NCI-H2196 (cell line): ENCODE results near the gene MICOS13.

ENCODE experiments used
- DNase-seq: peaks from one replicate; lab custom pipeline; 2025; ENCODE audit not compliant: unreplicated experiment; lab: John Stamatoyannopoulos, UW

MICOS13 gene

DNA sequence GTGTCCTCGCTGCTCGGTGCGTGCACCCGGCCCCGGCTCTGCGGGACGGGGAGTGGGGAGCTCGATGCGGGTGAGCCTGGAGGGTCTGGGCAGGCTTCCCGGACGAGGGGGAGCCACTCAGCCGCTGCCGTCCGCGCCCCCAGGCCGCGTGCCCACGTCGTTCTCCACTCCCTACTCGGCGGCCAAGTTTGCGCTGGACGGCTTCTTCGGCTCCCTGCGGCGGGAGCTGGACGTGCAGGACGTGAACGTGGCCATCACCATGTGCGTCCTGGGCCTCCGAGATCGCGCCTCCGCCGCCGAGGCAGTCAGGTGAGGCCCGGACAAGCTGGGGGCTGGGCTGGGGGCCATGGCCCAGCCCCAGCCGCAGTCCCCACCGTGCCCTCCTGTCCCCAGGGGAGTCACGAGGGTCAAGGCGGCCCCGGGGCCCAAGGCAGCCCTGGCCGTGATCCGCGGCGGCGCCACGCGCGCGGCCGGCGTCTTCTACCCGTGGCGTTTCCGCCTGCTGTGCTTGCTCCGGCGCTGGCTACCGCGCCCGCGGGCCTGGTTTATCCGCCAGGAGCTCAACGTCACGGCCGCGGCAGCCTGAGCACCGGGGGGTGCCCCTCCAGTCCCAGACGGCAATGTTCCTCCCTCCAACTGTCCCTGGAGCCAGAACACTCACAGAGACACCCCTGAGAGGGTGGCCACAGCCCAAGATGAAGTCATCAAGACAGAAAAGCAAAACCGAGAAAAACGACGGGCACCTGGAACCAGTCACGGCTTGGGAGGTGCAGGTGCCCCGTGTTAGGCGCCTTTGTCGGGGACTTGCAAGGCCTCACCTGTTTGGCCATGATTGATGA is 7.3 kb upstream of the MICOS13 start:
- DNase-seq = no peak

- peak; percentile 96 for DNase-seq
Measured at GRCh38 chr19:5686647-5687359, 6.5 kb upstream of the MICOS13 start.

GRCh38 chr19:5686326-5686646 is 6.0 kb upstream of the MICOS13 start:
- DNase-seq = no peak

DNA sequence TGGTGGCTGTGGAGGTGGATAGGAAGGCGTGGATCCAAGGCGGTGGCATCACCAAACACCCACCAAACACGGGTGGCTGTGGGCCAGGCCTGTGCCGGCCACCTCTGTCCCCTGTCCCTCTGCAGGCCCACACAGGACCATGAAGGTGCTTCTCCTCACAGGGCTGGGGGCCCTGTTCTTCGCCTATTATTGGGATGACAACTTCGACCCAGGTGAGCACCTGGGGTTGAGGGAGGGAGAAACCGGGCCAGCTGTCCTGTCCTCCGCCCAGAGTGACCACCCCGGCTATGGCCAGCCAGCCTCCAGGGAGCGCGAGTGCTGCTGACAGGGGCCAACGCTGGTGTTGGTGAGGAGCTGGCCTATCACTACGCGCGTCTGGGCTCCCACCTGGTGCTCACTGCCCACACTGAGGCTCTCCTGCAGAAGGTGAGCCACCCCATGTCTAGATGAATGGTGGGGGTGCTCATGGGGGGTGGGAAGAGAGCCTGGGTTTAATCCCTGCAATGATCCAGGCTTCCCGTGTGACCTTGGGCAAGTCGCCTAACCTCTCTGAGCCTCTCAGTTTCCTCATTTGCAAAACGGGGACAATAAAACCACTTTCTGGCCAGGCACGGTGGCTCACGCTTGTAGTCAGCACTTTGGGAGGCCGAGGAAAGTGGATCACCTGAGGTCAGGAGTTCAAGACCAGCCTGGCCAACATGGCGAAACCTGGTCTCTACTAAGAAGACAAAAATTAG is 4.5 kb upstream of the MICOS13 start:
- no peak for DNase-seq

- no peak for DNase-seq
Measured at GRCh38 chr19:5683177-5683886, 3.0 kb upstream of the MICOS13 start.

GRCh38 chr19:5682107-5682482 is 1.8 kb upstream of the MICOS13 start:
- DNase-seq = no peak

GRCh38 chr19:5681391-5682106 is 1.2 kb upstream of the MICOS13 start:
- no peak for DNase-seq

- no peak for DNase-seq
Measured at GRCh38 chr19:5680084-5680436, 256 bp downstream of the MICOS13 start.

DNA sequence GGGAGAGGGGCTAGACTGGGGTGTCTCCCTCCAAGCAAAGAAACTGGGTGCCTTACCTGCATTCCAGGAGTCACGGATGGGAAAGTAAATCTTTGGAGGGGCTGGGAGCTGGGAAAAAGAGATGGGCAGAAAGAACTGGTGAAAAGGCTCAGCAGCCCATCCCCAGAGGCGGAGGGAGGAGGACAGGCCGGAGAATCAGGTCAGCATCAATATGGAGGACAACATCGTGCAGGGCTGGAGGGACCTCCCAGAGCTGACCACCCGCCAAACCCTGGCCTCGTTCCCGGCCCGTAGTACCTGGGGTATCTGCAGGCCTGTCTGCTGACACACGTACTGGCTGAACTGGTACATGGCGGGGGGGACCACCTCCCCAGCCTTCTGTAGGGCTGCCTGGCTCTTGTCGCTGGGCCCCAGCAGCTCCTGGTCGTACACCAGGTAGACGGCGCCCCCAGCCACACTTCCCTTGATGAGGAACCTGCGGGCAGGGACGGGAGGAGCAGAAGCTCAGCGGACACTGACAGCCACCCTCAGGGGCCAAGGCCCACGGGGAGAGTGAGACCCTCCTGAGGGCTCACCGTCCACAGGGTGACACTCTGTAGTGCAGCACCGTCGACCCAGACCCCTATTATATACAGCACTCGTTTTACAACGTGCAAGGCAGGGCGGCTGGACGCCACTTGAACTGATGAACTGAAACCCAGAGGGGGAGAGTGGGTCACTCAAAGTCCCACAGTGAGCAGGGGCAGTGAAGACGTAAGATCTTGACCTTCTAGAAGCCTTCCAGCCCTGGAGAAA is 830 bp downstream of the MICOS13 start:
- no peak for DNase-seq

GRCh38 chr19:5678071-5678718 is 2.1 kb downstream of the MICOS13 start:
- DNase-seq = no peak

DNA sequence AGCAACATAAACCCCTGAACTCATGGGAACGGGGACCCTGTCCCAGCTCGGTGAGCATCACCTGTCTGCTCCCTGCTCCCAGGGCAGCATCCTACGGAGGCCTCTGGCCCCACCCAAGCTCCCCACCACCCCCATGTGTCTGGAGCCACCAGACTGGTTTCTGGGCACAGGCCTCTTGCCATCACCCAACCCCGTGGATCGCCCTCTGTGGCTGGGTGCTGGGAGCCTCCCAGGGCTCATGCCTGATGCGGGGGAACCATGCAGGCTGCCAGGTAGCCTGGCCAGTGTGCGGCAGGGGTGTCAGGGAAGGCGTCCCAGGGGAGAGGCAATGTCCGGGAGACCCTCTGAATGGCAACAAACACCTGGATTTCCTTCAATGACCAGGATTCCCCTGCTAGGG is 2.7 kb downstream of the MICOS13 start:
- DNase-seq = no peak

DNA sequence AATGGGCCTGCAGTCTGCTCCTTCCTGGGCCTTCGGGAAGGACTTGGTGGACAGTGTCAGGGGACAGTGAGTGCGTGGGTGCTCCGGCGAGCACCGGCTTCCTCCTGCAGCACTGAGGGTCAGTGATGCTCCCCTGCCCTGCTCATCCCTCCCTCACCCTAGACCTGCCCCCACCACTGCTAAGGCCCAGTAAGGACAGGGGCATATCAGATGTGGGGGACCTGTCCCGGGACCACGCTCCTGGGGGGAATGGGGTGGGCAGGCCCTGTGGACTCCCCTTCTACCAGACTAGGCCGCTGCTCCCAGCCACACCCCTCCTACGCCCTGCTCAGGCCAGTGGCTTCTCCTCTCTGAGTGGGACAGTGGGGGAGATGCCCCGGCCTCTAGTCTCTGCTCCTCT is 3.2 kb downstream of the MICOS13 start:
- no peak for DNase-seq

DNA sequence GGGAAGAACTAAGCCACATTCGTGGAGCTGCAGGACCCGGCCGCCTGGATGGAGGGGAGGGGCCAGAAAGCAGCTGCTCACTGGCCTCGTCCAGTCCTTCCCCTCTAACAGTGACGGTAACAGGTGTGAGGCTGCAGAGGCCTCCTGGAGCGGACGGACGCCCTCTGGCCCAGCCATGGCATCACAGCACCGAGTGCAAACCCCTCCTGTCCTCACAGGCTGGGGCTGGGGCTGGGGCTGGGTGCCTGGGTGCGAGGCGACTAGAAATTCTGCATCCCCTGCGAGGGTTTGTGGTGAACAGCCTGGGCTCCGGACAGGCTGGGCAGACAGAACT is 3.6 kb downstream of the MICOS13 start:
- no peak for DNase-seq

GRCh38 chr19:5676105-5676771 is 4.1 kb downstream of the MICOS13 start:
- DNase-seq = no peak

- no peak for DNase-seq
Measured at GRCh38 chr19:5674714-5675113, 5.6 kb downstream of the MICOS13 start.

DNA sequence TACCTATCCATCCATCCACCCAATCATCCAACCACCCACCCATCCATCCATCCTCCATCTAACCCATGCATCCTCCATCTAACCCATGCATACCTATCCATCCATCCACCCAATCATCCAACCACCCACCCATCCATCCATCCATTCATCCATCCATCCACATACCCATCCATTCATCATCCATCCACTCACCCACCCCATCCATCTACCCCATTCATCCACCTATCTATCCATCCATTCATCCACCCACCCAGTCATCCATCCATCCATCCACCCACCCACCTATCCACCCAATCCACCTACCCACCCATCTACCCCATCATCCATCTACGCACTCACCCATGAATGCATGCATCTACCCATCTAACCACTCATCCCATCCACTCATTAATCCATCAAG is 6.6 kb downstream of the MICOS13 start:
- no peak for DNase-seq

- DNase-seq = no peak
Measured at GRCh38 chr19:5672708-5673459, 7.4 kb downstream of the MICOS13 start.

GRCh38 chr19:5671600-5671999 is 8.7 kb downstream of the MICOS13 start:
- no peak for DNase-seq
